PC-3 (cell line): ENCODE results near the gene TXN2. TPM values are rescaled to one million over a fixed set of nuclear protein-coding genes. Genes with fewer than 3 reads are reported as not detected.
A peak's percentile ranks its signal among the peaks of the same experiment; 100 is the strongest.

Experiments
- ATAC-seq: fragments of 200-7000 bp; cut with Tn5 transposase; 2 replicates; pipeline ENCODE4 v1.9.1; 2020; ENCODE audit warnings: mild to moderate bottlenecking, moderate library complexity
- BruUV-seq: library from RNA; stranded (reverse); fragments of 400-500 nt; replicated peaks from 2 replicates; lab custom pipeline; 2021; lab: Mats Ljungman, UMichigan
- CTCF ChIA-PET: fragments of 300-600 bp; sonication (Branson Sonifier 250); formaldehyde crosslinking; loops from one replicate; lab custom pipeline; 2022; ENCODE audit warnings: antibody characterized with exemption; lab: Charles Lee
- POLR2A ChIA-PET: fragments of 300-600 bp; sonication (Branson Sonifier 250); formaldehyde crosslinking; loops from one replicate; lab custom pipeline; 2022; ENCODE audit warnings: antibody characterized with exemption; ENCODE audit not compliant: unreplicated experiment; lab: Charles Lee
- DNase-seq: peaks from one replicate; pipeline ENCODE4 v3.0.0-alpha.2; 2015
- H2AFZ ChIP-seq: fragments of 300-600 bp; sonication (generic); 2 replicates; pipeline ENCODE4 v1.6.0; 2016; ENCODE audit warnings: antibody characterized with exemption, low read length
- H3F3A ChIP-seq: fragments of 300-600 bp; sonication (generic); one replicate; pipeline ENCODE4 v1.6.0; 2017; ENCODE audit warnings: antibody characterized with exemption, low read length, control low read depth, mild to moderate bottlenecking; ENCODE audit not compliant: unreplicated experiment
- H3K27ac ChIP-seq: fragments of 300-600 bp; sonication (generic); 2 replicates; pipeline ENCODE4 v1.5.1; 2016; ENCODE audit warnings: mild to moderate bottlenecking, low read length
- H3K27me3 ChIP-seq: fragments of 300-600 bp; sonication (generic); 2 replicates; pipeline ENCODE4 v1.6.1; 2016; ENCODE audit warnings: low read length, mixed read lengths
- H3K36me3 ChIP-seq: fragments of 300-600 bp; sonication (generic); 2 replicates; pipeline ENCODE4 v1.6.1; 2016; ENCODE audit warnings: low read depth, mixed run types, low read length, mixed read lengths
- H3K4me1 ChIP-seq: fragments of 300-600 bp; sonication (generic); 2 replicates; pipeline ENCODE4 v1.5.1; 2016; ENCODE audit warnings: low read length; ENCODE audit not compliant: insufficient read depth
- H3K4me2 ChIP-seq: fragments of 300-600 bp; sonication (generic); 2 replicates; pipeline ENCODE4 v1.6.0; 2016; ENCODE audit warnings: low read length
- H3K4me3 ChIP-seq: fragments of 300-600 bp; sonication (generic); 2 replicates; pipeline ENCODE4 v1.5.1; 2016; ENCODE audit warnings: mild to moderate bottlenecking, low read length, mixed read lengths
- H3K79me2 ChIP-seq: fragments of 300-600 bp; sonication (generic); 2 replicates; pipeline ENCODE4 v1.6.1; 2017; ENCODE audit warnings: low read length, mixed read lengths
- H3K9ac ChIP-seq: fragments of 300-600 bp; sonication (generic); 2 replicates; pipeline ENCODE4 v1.6.0; 2016; ENCODE audit warnings: mild to moderate bottlenecking, low read length
- H3K9me2 ChIP-seq: fragments of 300-600 bp; sonication (generic); replicated peaks from 2 replicates; pipeline ENCODE4 v1.6.1; 2016; ENCODE audit warnings: mixed run types, low read length, mixed read lengths
- H3K9me3 ChIP-seq: fragments of 300-600 bp; sonication (generic); 2 replicates; pipeline ENCODE4 v1.6.1; 2016; ENCODE audit warnings: low read length, mixed read lengths
- H4K20me1 ChIP-seq: fragments of 300-600 bp; sonication (generic); 2 replicates; pipeline ENCODE4 v1.6.1; 2016; ENCODE audit warnings: low read length, mixed read lengths
- EZH2 ChIP-seq: fragments of 300-600 bp; sonication (generic); IDR thresholded peaks from one replicate; pipeline ENCODE4 v1.6.1; 2017; ENCODE audit warnings: antibody characterized with exemption, mild to moderate bottlenecking, low read length; ENCODE audit not compliant: unreplicated experiment
- EZH2phosphoT487 ChIP-seq: fragments of 300-600 bp; sonication (generic); IDR thresholded peaks from 2 replicates; pipeline ENCODE4 v1.6.1; 2018; ENCODE audit warnings: mild to moderate bottlenecking, antibody characterized with exemption, low read length, borderline replicate concordance
- intact Hi-C: fragments of 100-400 bp; cut with micrococcal nuclease; formaldehyde crosslinking; loops from 2 replicates; pipeline ENCODE4 v1.9.0; 2023
- total RNA-seq: library from RNA; depleted of rRNA; stranded (reverse); fragments of >200 nt; gene quantifications from 2 replicates; pipeline ENCODE4 v1.2.3, GENCODE V29; 2014
- TF ChIP-seq, protein P1 (sequence below): fragments of 300-600 bp; sonication (generic); conservative IDR thresholded peaks from 2 replicates; pipeline ENCODE4 v1.5.1; 2017; ENCODE audit warnings: antibody characterized with exemption, low read depth, mild to moderate bottlenecking, low read length

The TXN2 gene
- total RNA-seq, 1 experiment from 2014 or later: 49.6 TPM

DNA sequence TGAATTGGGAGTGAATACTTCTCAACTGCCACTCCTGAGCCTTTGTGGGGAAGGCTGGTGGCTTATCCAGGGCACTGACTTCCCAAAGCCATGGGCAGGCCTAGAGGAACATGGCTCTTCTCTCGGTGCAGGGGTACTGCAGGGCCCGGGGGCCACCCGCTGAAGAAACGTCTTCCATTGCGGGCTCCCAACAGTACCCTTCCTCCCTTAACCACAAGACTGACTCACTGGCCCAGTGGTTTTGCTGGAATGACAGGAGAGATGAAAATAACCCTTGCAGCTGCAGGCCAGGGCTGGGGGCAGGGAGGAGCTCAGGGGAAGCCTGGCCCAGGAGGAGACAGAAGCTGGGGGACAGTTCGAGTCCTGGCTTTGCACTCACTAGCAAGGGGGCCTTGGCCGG is 13.5 kb downstream of the TXN2 start:
- Histone ChIP-seq H4K20me1 (no peaks in the 10 kb centered on the region), H3F3A (no peaks in the 10 kb centered on the region), H2AFZ (no peak overlapping the region), H3K79me2 (peaks cover 31% of the 10 kb centered on the region; the same call in 1 of the 2 replicates), H3K4me2 (peak overlapping the region; percentile 81), H3K27me3 (no peaks in the 10 kb centered on the region), H3K9me3 (no peaks in the 10 kb centered on the region), H3K4me1 (peaks cover 66% of the 10 kb centered on the region), H3K36me3 (peaks cover 3% of the 10 kb centered on the region; the same call in 1 of the 2 replicates), H3K4me3 (peak overlapping the region; percentile 36; the same call in 1 of the 2 replicates), H3K27ac (peak overlapping the region; percentile 85), H3K9me2 (no peaks in the 10 kb centered on the region), H3K9ac (peak overlapping the region; percentile 51)
- peak; percentile 89 for DNase-seq
- POLR2A ChIA-PET: interaction anchor here (0.6 to 1.3 kb wide), 2 partner anchors 166 to 1093 kb away, joined by 3 read pairs; no protein-coding TSS in a partner anchor
- no TSS peak for BruUV-seq
- TF ChIP-seq EZH2phosphoT487: no peak
- TF ChIP-seq, protein P1, sequence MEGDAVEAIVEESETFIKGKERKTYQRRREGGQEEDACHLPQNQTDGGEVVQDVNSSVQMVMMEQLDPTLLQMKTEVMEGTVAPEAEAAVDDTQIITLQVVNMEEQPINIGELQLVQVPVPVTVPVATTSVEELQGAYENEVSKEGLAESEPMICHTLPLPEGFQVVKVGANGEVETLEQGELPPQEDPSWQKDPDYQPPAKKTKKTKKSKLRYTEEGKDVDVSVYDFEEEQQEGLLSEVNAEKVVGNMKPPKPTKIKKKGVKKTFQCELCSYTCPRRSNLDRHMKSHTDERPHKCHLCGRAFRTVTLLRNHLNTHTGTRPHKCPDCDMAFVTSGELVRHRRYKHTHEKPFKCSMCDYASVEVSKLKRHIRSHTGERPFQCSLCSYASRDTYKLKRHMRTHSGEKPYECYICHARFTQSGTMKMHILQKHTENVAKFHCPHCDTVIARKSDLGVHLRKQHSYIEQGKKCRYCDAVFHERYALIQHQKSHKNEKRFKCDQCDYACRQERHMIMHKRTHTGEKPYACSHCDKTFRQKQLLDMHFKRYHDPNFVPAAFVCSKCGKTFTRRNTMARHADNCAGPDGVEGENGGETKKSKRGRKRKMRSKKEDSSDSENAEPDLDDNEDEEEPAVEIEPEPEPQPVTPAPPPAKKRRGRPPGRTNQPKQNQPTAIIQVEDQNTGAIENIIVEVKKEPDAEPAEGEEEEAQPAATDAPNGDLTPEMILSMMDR: no peak
- peak; percentile 45 for ATAC-seq
- intact Hi-C loops: loop anchor here (5.0 kb wide), 1 partner anchor 81 kb away; the partner anchor contains the start of gene MYH9
- CTCF ChIA-PET: no interaction called here

DNA sequence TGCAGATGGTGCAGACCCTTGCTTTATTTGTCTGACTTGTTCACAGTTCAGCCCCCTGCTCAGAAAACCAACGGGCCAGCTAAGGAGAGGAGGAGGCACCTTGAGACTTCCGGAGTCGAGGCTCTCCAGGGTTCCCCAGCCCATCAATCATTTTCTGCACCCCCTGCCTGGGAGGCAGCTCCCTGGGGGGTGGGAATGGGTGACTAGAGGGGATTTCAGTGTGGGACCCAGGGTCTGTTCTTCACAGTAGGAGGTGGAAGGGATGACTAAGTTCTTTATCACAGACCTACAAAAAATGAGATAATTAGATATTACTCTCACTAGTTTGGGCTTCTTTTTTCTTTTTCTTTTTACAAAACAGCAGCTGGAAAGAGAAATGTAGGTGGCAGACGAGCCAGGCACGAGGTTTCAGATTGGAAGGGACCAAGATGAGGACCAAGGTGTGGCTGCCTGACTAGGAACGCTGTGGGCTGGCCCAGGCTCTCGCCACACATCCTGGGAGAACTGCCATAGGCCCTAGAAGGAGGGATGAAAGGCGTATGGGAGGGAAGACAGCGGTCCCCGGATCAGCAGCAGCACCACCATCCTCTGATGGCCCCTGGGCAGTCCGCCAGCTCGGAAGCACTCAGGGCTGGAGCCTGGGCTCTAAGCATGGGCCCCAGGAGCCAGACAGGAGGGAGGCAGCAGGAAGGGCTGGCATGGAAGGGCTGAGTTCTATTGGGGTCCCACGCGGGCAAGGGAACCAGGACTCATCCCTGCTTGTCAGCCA is 14.2 kb downstream of the TXN2 start:
- H3K79me2 ChIP-seq: peaks cover 31% of the 10 kb centered on the region; the same call in 1 of the 2 replicates
- no peaks in the 10 kb centered on the region for H3K27me3 ChIP-seq
- H2AFZ ChIP-seq: no peak overlapping the region
- POLR2A ChIA-PET: no interaction called here
- H3K36me3 ChIP-seq: 0 out of 2 replicates have a peak, but pooled peaks cover 3% of the 10 kb centered on the region
- H3K4me3 ChIP-seq: peak overlapping the region; percentile 36; the same call in 1 of the 2 replicates
- intact Hi-C loops: loop anchor here (5.0 kb wide), 1 partner anchor 80 kb away; the partner anchor contains the start of gene MYH9
- BruUV-seq: TSS peak; percentile 8
- H3K27ac ChIP-seq: peak overlapping the region; percentile 85
- peak overlapping the region; percentile 81 for H3K4me2 ChIP-seq
- H3K9me3 ChIP-seq: no peaks in the 10 kb centered on the region
- TF ChIP-seq, protein P1: no peak
- no peak for TF ChIP-seq EZH2phosphoT487
- CTCF ChIA-PET: no interaction called here
- peaks cover 67% of the 10 kb centered on the region for H3K4me1 ChIP-seq
- ATAC-seq (peak; percentile 9; the same call in 1 of the 2 replicates), DNase-seq (peak; percentile 36)
- no peaks in the 10 kb centered on the region for H3K9me2 ChIP-seq
- H3F3A ChIP-seq: no peaks in the 10 kb centered on the region
- H3K9ac ChIP-seq: peak overlapping the region; percentile 51
- H4K20me1 ChIP-seq: no peaks in the 10 kb centered on the region

DNA sequence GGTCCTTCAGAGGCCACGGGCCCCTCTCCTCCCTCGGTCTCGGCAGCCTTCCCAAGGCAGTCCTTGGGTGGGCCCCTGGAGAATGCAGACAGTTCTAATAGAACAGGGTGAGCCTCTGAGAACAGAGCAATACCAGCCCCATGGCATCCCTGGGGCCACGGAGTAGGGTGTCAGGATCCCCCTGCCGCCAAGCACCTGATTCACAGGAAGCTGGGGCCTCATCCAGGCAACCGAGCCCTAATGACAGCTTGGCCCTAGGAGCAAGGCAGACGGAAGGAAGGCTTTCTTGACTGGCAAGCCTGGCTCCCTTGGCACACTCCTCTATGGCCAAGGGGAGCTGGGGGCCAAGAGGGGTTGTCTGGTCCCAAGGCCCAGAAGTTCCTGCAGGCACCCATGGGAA is 15.2 kb downstream of the TXN2 start:
- ATAC-seq (no peak), DNase-seq (no peak)
- intact Hi-C loops: loop anchor here (5.0 kb wide), 1 partner anchor 79 kb away; the partner anchor contains the start of gene MYH9
- Histone ChIP-seq H3K4me2 (peak overlapping the region; percentile 74), H3K4me3 (no peak overlapping the region), H3K36me3 (0 out of 2 replicates have a peak, but pooled peaks cover 3% of the 10 kb centered on the region), H3K4me1 (peaks cover 67% of the 10 kb centered on the region), H3K79me2 (peaks cover 31% of the 10 kb centered on the region; the same call in 1 of the 2 replicates), H2AFZ (no peak overlapping the region), H3K9me3 (no peaks in the 10 kb centered on the region), H3K9ac (peak overlapping the region; percentile 49), H3K27me3 (no peaks in the 10 kb centered on the region), H3K9me2 (no peaks in the 10 kb centered on the region), H3F3A (no peaks in the 10 kb centered on the region), H3K27ac (peak overlapping the region; percentile 85), H4K20me1 (no peaks in the 10 kb centered on the region)
- CTCF ChIA-PET: no interaction called here
- BruUV-seq: no TSS peak
- no peak for TF ChIP-seq EZH2
- TF ChIP-seq EZH2phosphoT487: no peak
- TF ChIP-seq, protein P1: no peak
- POLR2A ChIA-PET: no interaction called here
